ENCODE data around the gene NAALADL2. TPM values are rescaled to one million over a fixed set of nuclear protein-coding genes. Genes with fewer than 3 reads are reported as not detected.
"Not testable (repeated sequence)": the region's sequence is repeated elsewhere in the genome, so short reads cannot be mapped to it uniquely, and the experiment has no call there.

Gene NAALADL2
- total RNA-seq, 1 donor from 2014 or later = 0.20 TPM

- no peak for DNase-seq (ENCODE audit: low read depth in 2 of 2)
Observed at GRCh38 chr3:175737646-175738572, 878.8 kb downstream of the NAALADL2 start.

DNA sequence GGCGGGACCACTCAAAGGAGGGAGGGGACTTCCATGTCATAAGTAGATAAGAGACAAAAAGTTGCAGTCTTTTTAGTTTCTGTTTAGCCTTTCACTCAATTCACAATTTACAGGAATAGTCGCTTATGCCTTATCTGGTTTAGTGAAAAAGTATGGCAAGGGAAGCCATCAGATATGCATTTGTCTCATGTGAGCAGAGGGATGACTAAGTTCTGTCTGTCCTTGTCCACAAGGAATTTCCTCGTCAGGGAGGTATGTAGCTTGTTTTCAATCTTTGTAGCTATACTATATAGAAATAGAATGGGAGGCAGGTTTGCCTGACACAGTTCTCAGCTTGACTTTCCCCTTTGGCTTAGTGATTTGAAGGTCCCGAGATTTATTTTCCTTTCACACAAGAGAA is 882.8 kb downstream of the NAALADL2 start:
- DNase-seq (ENCODE audit: low read depth in 2 of 2) = no peak

- no peak for DNase-seq (ENCODE audit: low read depth in 2 of 2)
Observed at GRCh38 chr3:175743733-175744400, 884.7 kb downstream of the NAALADL2 start.

- DNase-seq (ENCODE audit: low read depth in 2 of 2) = no peak
Observed at GRCh38 chr3:175746308-175746707, 887.2 kb downstream of the NAALADL2 start.

- DNase-seq (ENCODE audit: low read depth in 2 of 2) = no peak
Observed at GRCh38 chr3:175748087-175748730, 889.1 kb downstream of the NAALADL2 start.

GRCh38 chr3:175749981-175750380 is 890.8 kb downstream of the NAALADL2 start:
- no peak for DNase-seq (ENCODE audit: low read depth in 2 of 2)

- DNase-seq (ENCODE audit: low read depth in 2 of 2) = no peak
Observed at GRCh38 chr3:175751089-175751488, 892.0 kb downstream of the NAALADL2 start.

DNA sequence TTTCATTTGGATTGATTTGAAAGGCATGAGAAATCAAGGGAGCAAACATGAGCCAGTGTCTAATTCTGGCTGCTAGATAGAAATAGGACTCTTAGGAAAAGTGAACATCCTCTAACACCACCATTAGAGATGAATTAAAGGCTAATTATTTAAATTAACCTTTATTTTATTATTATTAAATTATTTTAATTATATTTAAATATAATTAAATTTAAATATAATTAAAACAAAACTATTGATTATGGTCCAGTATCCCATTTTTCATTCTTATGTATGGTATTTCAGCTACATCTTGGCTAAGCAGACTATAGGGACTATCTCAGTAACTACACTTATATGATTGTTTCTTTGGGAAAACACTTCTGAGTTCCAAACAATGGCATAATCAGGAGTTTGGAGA is 904.8 kb downstream of the NAALADL2 start:
- DNase-seq (ENCODE audit: low read depth in 2 of 2) = no peak

DNA sequence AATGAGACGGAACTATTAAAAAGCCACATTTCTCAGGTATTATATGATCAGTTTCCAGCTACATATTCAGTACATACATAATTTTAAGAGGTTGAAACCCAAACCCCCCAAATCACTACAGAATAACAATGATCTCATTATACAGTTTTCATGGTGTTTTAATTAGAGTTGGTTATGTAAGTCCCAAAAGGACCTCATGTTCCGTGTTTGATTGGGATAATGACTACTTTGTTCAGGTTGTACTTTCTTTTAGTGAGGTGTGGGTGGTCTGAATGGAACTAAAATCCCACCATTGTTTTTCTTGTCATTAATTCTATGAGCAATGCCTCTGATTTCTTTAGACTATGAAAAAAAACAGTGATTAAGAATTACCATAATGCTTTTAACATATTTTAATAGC is 905.6 kb downstream of the NAALADL2 start:
- DNase-seq (ENCODE audit: low read depth in 2 of 2) = no peak

DNA sequence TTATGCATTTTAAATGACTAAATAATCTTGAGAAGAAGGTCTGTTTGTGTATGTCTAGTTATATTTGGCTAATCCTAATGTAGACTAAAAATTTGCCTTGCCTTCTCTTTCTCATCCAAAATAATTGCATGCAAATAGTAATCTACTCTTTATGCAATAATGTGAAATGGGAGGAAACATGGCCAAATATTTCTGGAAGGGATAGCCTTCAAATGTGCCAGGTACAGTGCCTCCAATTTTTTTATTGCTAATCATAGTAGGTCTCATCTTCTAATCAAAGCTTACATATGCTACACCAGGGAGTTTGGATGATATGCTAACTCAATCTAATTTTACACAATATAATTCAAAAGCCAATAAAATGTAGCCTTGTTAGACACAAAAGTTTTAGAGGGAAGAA is 911.3 kb downstream of the NAALADL2 start:
- no peak for DNase-seq (ENCODE audit: low read depth in 2 of 2)

DNA sequence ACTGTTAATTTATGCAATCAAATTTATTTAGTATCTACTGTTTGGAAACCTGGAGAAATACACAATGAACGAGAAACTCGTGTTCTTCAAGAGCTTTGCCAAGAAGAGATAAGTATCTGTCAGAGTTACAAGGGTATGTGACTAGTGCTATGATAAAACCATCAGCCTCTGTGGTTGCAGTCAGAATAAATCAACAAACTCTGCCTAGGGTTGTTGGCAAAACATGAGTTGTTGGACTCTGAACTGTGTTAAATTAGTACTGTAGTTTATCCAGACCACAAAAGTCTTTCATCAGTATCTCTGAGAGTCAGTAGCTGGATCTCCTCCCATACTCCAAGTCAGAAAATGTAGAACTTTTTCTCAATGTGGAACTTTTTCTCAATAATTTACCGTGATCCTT is 918.4 kb downstream of the NAALADL2 start:
- no peak for DNase-seq (ENCODE audit: low read depth in 2 of 2)

DNA sequence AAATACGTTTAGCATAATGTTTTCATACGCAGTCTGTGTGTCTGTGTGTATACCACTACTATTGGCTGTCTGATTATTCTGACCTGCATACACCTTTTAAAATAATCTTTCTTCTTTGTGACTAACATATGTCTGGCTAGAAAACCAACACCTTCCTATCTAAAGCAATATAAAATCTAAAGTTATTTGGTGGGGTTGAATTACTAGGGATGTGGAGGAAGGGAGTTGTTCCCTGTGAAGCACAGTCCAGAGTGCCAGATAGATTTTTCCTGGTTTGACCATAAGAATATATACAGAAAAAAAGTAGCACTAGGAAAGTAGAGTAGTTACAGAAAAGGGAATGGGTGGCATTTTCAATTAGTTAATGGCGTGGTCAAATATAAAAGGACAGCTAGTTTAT is 918.8 kb downstream of the NAALADL2 start:
- DNase-seq (ENCODE audit: low read depth in 2 of 2) = no peak

DNA sequence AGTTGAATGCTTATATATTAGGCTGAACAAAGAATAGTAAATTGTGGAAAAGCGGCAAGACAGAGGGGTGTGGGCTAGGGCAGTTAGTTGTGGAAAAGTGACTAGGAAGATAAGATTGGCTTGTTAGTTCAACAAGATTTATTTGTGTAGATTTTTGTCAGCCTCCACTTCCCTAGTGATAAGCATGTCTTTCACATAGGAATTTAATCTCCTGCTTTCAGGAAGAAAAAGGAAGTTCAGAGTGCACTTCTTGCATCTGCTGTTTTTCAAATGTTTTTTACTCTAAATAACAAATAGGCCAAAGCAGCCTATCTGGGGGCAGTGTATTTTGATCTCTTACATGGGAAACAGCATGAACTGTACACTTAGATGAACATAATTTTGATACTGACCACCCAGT is 919.9 kb downstream of the NAALADL2 start:
- DNase-seq (ENCODE audit: low read depth in 2 of 2) = no peak

DNA sequence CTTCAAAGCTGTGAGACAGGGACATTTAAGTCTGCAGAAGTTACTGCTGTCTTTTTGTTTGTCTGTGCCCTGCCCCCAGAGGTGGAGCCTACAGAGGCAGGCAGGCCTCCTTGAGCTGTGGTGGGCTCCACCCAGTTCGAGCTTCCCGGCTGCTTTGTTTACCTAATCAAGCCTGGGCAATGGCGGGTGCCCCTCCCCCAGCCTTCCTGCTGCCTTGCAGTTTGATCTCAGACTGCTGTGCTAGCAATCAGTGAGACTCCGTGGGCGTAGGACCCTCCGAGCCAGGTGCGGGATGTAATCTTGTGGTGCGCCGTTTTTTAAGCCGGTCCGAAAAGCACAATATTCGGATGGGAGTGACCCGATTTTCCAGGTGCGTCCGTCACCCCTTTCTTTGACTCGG is 928.0 kb downstream of the NAALADL2 start:
- not testable (repeated sequence) for DNase-seq (ENCODE audit: low read depth in 2 of 2)

GRCh38 chr3:175792245-175792644 is 933.1 kb downstream of the NAALADL2 start:
- no peak for DNase-seq (ENCODE audit: low read depth in 2 of 2)

DNA sequence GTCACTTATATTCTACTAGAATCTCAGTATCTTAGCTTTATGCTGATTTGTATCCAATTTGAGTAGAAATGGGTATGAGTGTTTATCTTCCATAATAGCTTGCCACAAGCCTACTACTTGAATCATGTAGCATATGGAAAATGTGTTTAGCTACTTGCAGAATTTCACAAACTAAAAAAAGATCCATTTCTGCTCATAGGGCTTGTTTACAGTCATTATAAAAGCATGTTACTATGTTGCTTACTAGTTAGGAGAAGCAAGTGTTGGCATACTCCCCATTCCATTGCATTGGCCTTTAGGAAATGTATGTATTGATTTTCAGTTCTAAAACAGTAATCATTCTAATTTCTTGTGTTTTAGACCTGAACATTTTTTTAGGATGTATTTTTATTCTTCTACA is 939.2 kb downstream of the NAALADL2 start:
- no peak for DNase-seq (ENCODE audit: low read depth in 2 of 2)

GRCh38 chr3:175805825-175806224 is 946.7 kb downstream of the NAALADL2 start:
- DNase-seq (ENCODE audit: low read depth in 2 of 2) = no peak

- DNase-seq (ENCODE audit: low read depth in 2 of 2) = no peak
Observed at GRCh38 chr3:175807175-175807574, 948.0 kb downstream of the NAALADL2 start.

- DNase-seq (ENCODE audit: low read depth in 2 of 2) = no peak
Observed at GRCh38 chr3:175818811-175819464, 959.8 kb downstream of the NAALADL2 start.

GRCh38 chr3:175822766-175823491 is 963.8 kb downstream of the NAALADL2 start:
- not testable (repeated sequence) for DNase-seq (ENCODE audit: low read depth in 2 of 2)

DNA sequence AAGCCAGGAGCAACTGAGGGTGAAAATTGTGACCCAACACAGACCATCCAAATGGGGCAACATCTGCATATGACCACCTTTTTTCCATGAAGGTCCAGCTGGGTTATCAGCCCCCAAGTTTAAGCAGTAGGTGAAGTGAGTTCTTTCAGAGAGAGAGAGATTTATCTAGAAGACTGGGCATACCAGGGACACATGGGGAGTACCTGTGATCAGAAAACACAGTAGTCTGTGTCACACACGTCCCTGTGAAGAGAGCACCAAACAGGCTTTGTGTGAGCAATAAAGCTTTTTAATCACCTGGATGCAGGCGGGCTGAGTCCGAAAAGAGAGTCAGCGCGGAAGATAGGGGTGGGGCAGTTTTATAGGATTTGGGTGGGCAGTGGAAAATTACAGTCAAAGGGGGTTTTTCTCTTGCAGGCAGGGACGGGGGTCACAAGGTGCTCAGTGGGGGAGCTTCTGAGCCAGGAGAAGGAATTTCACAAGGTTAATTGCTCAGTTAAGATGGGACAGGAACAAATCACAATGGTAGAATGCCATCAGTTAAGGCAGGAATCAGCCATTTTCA is 966.0 kb downstream of the NAALADL2 start:
- not testable (repeated sequence) for DNase-seq (ENCODE audit: low read depth in 2 of 2)
